ENCODE measurements around the gene PSMB8.
"Not testable (repeated sequence)": the region's sequence is repeated elsewhere in the genome, so short reads cannot be mapped to it uniquely, and the experiment has no call there.

Gene PSMB8

GRCh38 chr6:32815996-32816395 is 27.9 kb downstream of the PSMB8 start:
- no peak for DNase-seq (ENCODE audit: low spot score in 2 of 2)
- Histone ChIP-seq H3K36me3 (replicated peaks) (no peaks in the 10 kb centered on the region), H3K4me1 (peaks cover 7% of the 10 kb centered on the region), H3K9me3 (no peaks in the 10 kb centered on the region), H3K4me3 (no peak overlapping the region), H3K27me3 (ENCODE audit: low read depth) (no peaks in the 10 kb centered on the region)
- in situ Hi-C loops (cut with MboI; ENCODE audit: low sequenced_read_pairs): no loop called here

- in situ Hi-C loops (cut with MboI; ENCODE audit: low sequenced_read_pairs): no loop called here
- H3K4me1 ChIP-seq: peaks cover 7% of the 10 kb centered on the region
- no peak for DNase-seq (ENCODE audit: low spot score in 2 of 2)
- H3K36me3 ChIP-seq (replicated peaks): no peaks in the 10 kb centered on the region
- no peaks in the 10 kb centered on the region for H3K9me3 ChIP-seq
- H3K27me3 ChIP-seq (ENCODE audit: low read depth): no peaks in the 10 kb centered on the region
- H3K4me3 ChIP-seq: no peak overlapping the region
Measured at GRCh38 chr6:32815115-32815514, 28.7 kb downstream of the PSMB8 start.

GRCh38 chr6:32814145-32814544 is 29.7 kb downstream of the PSMB8 start:
- Histone ChIP-seq H3K9me3 (no peaks in the 10 kb centered on the region), H3K27me3 (ENCODE audit: low read depth) (no peaks in the 10 kb centered on the region), H3K4me1 (peaks cover 7% of the 10 kb centered on the region), H3K4me3 (no peak overlapping the region), H3K36me3 (replicated peaks) (no peaks in the 10 kb centered on the region)
- no peak for DNase-seq (ENCODE audit: low spot score in 2 of 2)
- in situ Hi-C loops (cut with MboI; ENCODE audit: low sequenced_read_pairs): no loop called here

- in situ Hi-C loops (cut with MboI; ENCODE audit: low sequenced_read_pairs): no loop called here
- no peaks in the 10 kb centered on the region for H3K36me3 ChIP-seq (replicated peaks)
- DNase-seq (ENCODE audit: low spot score in 2 of 2): no peak
- H3K27me3 ChIP-seq (ENCODE audit: low read depth): peaks cover 9% of the 10 kb centered on the region
- no peaks in the 10 kb centered on the region for H3K9me3 ChIP-seq
- H3K4me1 ChIP-seq: no peaks in the 10 kb centered on the region
- no peak overlapping the region for H3K4me3 ChIP-seq
Measured at GRCh38 chr6:32809171-32809570, 34.7 kb downstream of the PSMB8 start.

- Histone ChIP-seq H3K4me1 (no peaks in the 10 kb centered on the region), H3K36me3 (replicated peaks) (no peaks in the 10 kb centered on the region), H3K27me3 (ENCODE audit: low read depth) (peaks cover 27% of the 10 kb centered on the region), H3K4me3 (no peak overlapping the region), H3K9me3 (no peaks in the 10 kb centered on the region)
- in situ Hi-C loops (cut with MboI; ENCODE audit: low sequenced_read_pairs): no loop called here
- DNase-seq (ENCODE audit: low spot score in 2 of 2): no peak
Measured at GRCh38 chr6:32807020-32807580, 36.7 kb downstream of the PSMB8 start.

GRCh38 chr6:32805404-32805803 is 38.4 kb downstream of the PSMB8 start:
- H3K36me3 ChIP-seq (replicated peaks); in situ Hi-C loops (cut with MboI; ENCODE audit: low sequenced_read_pairs); H3K4me1 ChIP-seq; H3K4me3 ChIP-seq; DNase-seq (ENCODE audit: low spot score in 2 of 2); H3K9me3 ChIP-seq: not testable (repeated sequence)
- peaks cover 29% of the 10 kb centered on the region for H3K27me3 ChIP-seq (ENCODE audit: low read depth)

- Histone ChIP-seq H3K4me3 (no peak overlapping the region), H3K27me3 (ENCODE audit: low read depth) (peaks cover 33% of the 10 kb centered on the region), H3K4me1 (no peaks in the 10 kb centered on the region), H3K36me3 (replicated peaks) (no peaks in the 10 kb centered on the region), H3K9me3 (no peaks in the 10 kb centered on the region)
- no peak for DNase-seq (ENCODE audit: low spot score in 2 of 2)
- in situ Hi-C loops (cut with MboI; ENCODE audit: low sequenced_read_pairs): no loop called here
Measured at GRCh38 chr6:32803416-32803815, 40.4 kb downstream of the PSMB8 start.

GRCh38 chr6:32799740-32800139 is 44.1 kb downstream of the PSMB8 start:
- in situ Hi-C loops (cut with MboI; ENCODE audit: low sequenced_read_pairs): loop anchor here (5.0 to 25.0 kb wide), 3 partner anchors 387 to 715 kb away; no protein-coding TSS in a partner anchor
- Histone ChIP-seq H3K9me3 (no peaks in the 10 kb centered on the region), H3K4me3 (no peak overlapping the region), H3K36me3 (replicated peaks) (no peaks in the 10 kb centered on the region), H3K4me1 (0 out of 2 replicates have a peak, but pooled peaks cover 3% of the 10 kb centered on the region), H3K27me3 (ENCODE audit: low read depth) (peaks cover 36% of the 10 kb centered on the region)
- no peak for DNase-seq (ENCODE audit: low spot score in 2 of 2)

GRCh38 chr6:32799168-32799567 is 44.7 kb downstream of the PSMB8 start:
- no peak overlapping the region for H3K4me3 ChIP-seq
- DNase-seq (ENCODE audit: low spot score in 2 of 2): no peak
- H3K27me3 ChIP-seq (ENCODE audit: low read depth): peaks cover 36% of the 10 kb centered on the region
- H3K4me1 ChIP-seq: 0 out of 2 replicates have a peak, but pooled peaks cover 3% of the 10 kb centered on the region
- no peaks in the 10 kb centered on the region for H3K36me3 ChIP-seq (replicated peaks)
- in situ Hi-C loops (cut with MboI; ENCODE audit: low sequenced_read_pairs): loop anchor here (5.0 to 25.0 kb wide), 3 partner anchors 387 to 714 kb away; no protein-coding TSS in a partner anchor
- no peaks in the 10 kb centered on the region for H3K9me3 ChIP-seq

GRCh38 chr6:32796848-32797776 is 46.7 kb downstream of the PSMB8 start:
- no peaks in the 10 kb centered on the region for H3K36me3 ChIP-seq (replicated peaks)
- no peaks in the 10 kb centered on the region for H3K9me3 ChIP-seq
- 0 out of 2 replicates have a peak, but pooled peaks cover 3% of the 10 kb centered on the region for H3K4me1 ChIP-seq
- DNase-seq (ENCODE audit: low spot score in 2 of 2): peak; percentile 48 to 87
- H3K4me3 ChIP-seq: peak overlapping the region; percentile 8; the same call in 1 of the 2 replicates
- peaks cover 23% of the 10 kb centered on the region for H3K27me3 ChIP-seq (ENCODE audit: low read depth)
- in situ Hi-C loops (cut with MboI; ENCODE audit: low sequenced_read_pairs): loop anchor here (5.0 to 25.0 kb wide), 3 partner anchors 385 to 712 kb away; no protein-coding TSS in a partner anchor

GRCh38 chr6:32794510-32794909 is 49.3 kb downstream of the PSMB8 start:
- H3K36me3 ChIP-seq (replicated peaks): no peaks in the 10 kb centered on the region
- no peak overlapping the region for H3K4me3 ChIP-seq
- H3K4me1 ChIP-seq: 0 out of 2 replicates have a peak, but pooled peaks cover 3% of the 10 kb centered on the region
- no peak for DNase-seq (ENCODE audit: low spot score in 2 of 2)
- peaks cover 18% of the 10 kb centered on the region for H3K27me3 ChIP-seq (ENCODE audit: low read depth)
- in situ Hi-C loops (cut with MboI; ENCODE audit: low sequenced_read_pairs): loop anchor here (10.0 to 25.0 kb wide), 2 partner anchors 557 to 710 kb away; no protein-coding TSS in a partner anchor
- H3K9me3 ChIP-seq: no peaks in the 10 kb centered on the region

GRCh38 chr6:32792901-32793435 is 50.9 kb downstream of the PSMB8 start:
- in situ Hi-C loops (cut with MboI; ENCODE audit: low sequenced_read_pairs): loop anchor here (10.0 to 25.0 kb wide), 2 partner anchors 556 to 708 kb away; no protein-coding TSS in a partner anchor
- 0 out of 2 replicates have a peak, but pooled peaks cover 3% of the 10 kb centered on the region for H3K4me1 ChIP-seq
- H3K27me3 ChIP-seq (ENCODE audit: low read depth): peaks cover 20% of the 10 kb centered on the region
- H3K36me3 ChIP-seq (replicated peaks): no peaks in the 10 kb centered on the region
- no peak overlapping the region for H3K4me3 ChIP-seq
- H3K9me3 ChIP-seq: no peaks in the 10 kb centered on the region
- DNase-seq (ENCODE audit: low spot score in 2 of 2): no peak
